ENCODE data around the gene UGT1A1.

GRCh38 chr2:233803292-233803911 lies 43.3 kb downstream of the UGT1A1 start:
- TF ChIP-seq POLR2AphosphoS5 (IDR thresholded peaks at IDR 0.05) = no peak
- no peak for TF ChIP-seq CTCF (IDR thresholded peaks at IDR 0.05)
- no peak for TF ChIP-seq POLR2A (IDR thresholded peaks at IDR 0.05)
